Measurements from ENCODE around the gene B3GNT2. TPM values are rescaled to one million over a fixed set of nuclear protein-coding genes. Genes with fewer than 3 reads are reported as not detected.
"Not testable (repeated sequence)": the region's sequence is repeated elsewhere in the genome, so short reads cannot be mapped to it uniquely, and the experiment has no call there.

B3GNT2 gene
- total and polyA plus RNA-seq, 9 donors: 6.7 to 20.6 (median 11.2) TPM

DNA sequence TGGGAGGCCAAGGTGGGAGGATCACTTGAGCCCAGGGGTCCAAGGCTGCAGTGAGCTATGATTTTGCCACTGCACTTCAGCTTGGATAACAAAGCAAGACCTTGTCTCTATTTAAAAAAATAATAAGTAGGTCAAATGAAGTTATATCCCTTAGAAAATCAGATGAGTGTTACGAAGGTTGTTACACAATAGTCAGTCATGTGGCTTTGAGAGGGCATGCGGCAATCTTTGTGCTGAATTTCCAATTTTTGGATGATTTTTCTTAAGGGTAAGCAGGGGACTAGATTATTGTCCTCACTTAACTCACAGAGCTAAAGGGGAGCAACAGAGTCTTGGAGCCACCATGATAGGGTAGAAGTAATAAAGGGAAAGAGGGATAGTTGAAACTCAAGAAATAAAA lies 71.8 kb downstream of the B3GNT2 start:
- Histone ChIP-seq H3K4me1 (ENCODE audit: insufficient read depth) (no peaks in the 10 kb centered on the region), H3K4me3 (no peak overlapping the region), H3K27me3 (no peaks in the 10 kb centered on the region), H3K27ac (no peak overlapping the region), H3K9me3 (no peaks in the 10 kb centered on the region), H3K36me3 (no peaks in the 10 kb centered on the region)
- WGBS, 3 donors: 91 to 95% (median 93%) methylated on average over 2 of the region's 2 CpGs
- DNase-seq: no peak
- intact Hi-C loops (cut with DNase I): no loop called here
- TF ChIP-seq POLR2A (IDR thresholded peaks at IDR 0.05) (no peak), CTCF (IDR thresholded peaks at IDR 0.05) (no peak), EP300 (IDR thresholded peaks at IDR 0.05) (no peak)

GRCh38 chr2:62268681-62269188 lies 72.8 kb downstream of the B3GNT2 start:
- intact Hi-C loops (cut with DNase I): not testable (repeated sequence)

DNA sequence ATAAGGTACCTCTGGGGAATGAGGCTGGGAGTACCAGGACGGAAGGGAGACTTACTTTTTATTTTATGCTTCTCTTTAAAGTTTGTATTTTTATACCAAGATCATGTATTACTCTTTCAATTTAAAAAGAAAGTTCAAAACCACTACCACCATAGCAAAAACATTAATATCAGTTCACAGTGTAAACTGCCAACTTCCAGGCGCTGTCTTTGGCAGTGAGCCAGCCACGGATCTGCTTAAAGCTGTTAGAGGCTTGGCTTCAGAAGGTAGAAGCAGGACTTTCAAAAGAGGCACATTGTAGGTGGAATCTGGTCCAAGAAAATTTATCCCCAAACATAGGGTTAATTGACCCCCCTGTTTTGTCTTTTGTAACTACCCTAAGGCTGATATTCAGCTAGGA lies 74.8 kb downstream of the B3GNT2 start:
- H3K4me3 ChIP-seq: no peak overlapping the region
- DNase-seq: peak; percentile 48 to 76 (median 63)
- no peak for TF ChIP-seq CTCF (IDR thresholded peaks at IDR 0.05)
- no peak for TF ChIP-seq EP300 (IDR thresholded peaks at IDR 0.05)
- no peak for TF ChIP-seq POLR2A (IDR thresholded peaks at IDR 0.05)
- no peaks in the 10 kb centered on the region for H3K36me3 ChIP-seq
- H3K9me3 ChIP-seq: no peaks in the 10 kb centered on the region
- no peaks in the 10 kb centered on the region for H3K4me1 ChIP-seq (ENCODE audit: insufficient read depth)
- intact Hi-C loops (cut with DNase I): no loop called here
- no peaks in the 10 kb centered on the region for H3K27me3 ChIP-seq
- no peak overlapping the region for H3K27ac ChIP-seq
- 1 to 6% (median 4%) methylated on average over 3 of the region's 3 CpGs for WGBS, 3 donors

More at GRCh38 chr2:62268681-62269188, 72.8 kb downstream of the B3GNT2 start:
- not testable (repeated sequence) for H3K27me3 ChIP-seq; H3K4me3 ChIP-seq; H3K36me3 ChIP-seq; H3K27ac ChIP-seq; H3K4me1 ChIP-seq (ENCODE audit: insufficient read depth); H3K9me3 ChIP-seq; DNase-seq
- 60 to 82% (median 80%) methylated on average over 4 of the region's 4 CpGs for WGBS, 3 donors

Small RNA genes lying within 50 kb of the gene (microRNA-seq; reads per million reads assigned to microRNA genes)
- gene MIR5192: 0 reads per million in 3 donors

Small RNA genes lying within 50 kb of the gene (small RNA-seq; reads per million reads assigned to genes)
- gene MIR5192 (not detected), gene RN7SL51P (not detected)

Measured in ovary (tissue), 9 donors.